Skeletal muscle tissue (tissue), 4 donors: ENCODE measurements around the gene CEP131. TPM values are rescaled to one million over a fixed set of nuclear protein-coding genes. Genes with fewer than 3 reads are reported as not detected.

Source experiments
- H3K27ac ChIP-seq: one replicate; pipeline ENCODE4 v1.7.0; 2013; ENCODE audit warnings: mild to moderate bottlenecking, low read depth, low read length, inconsistent platforms
- H3K27me3 ChIP-seq, 3 donors: one replicate each; pipeline ENCODE4 v1.7.0; 2013; ENCODE audit warnings: low read length in 3 of 3; ENCODE audit not compliant: control insufficient read depth in 3 of 3, insufficient read depth in 3 of 3
- H3K36me3 ChIP-seq, 3 donors: one replicate each; pipeline ENCODE4 v1.7.0; 2013; ENCODE audit warnings: low read length in 3 of 3; ENCODE audit not compliant: control insufficient read depth in 3 of 3, insufficient read depth in 3 of 3
- H3K4me1 ChIP-seq, 3 donors: one replicate each; pipeline ENCODE4 v1.7.0; 2013; ENCODE audit warnings: low read length in 3 of 3, mild to moderate bottlenecking in 3 of 3; ENCODE audit not compliant: control insufficient read depth in 3 of 3, insufficient read depth in 3 of 3
- H3K4me3 ChIP-seq, 3 donors: one replicate each; pipeline ENCODE4 v1.7.0; 2013; ENCODE audit warnings: low read length in 3 of 3
- H3K9ac ChIP-seq, 3 donors: one replicate each; pipeline ENCODE4 v1.7.0; 2013; ENCODE audit warnings: low read length in 3 of 3, mild to moderate bottlenecking in 3 of 3, moderate library complexity in 2 of 3, low read depth in 1 of 3
- H3K9me3 ChIP-seq, 3 donors: one replicate each; pipeline ENCODE4 v1.7.0; 2013; ENCODE audit warnings: low read length in 3 of 3; ENCODE audit not compliant: control insufficient read depth in 3 of 3
- total RNA-seq: library from RNA; depleted of rRNA; stranded (reverse); fragments of >200 nt; gene quantifications from one replicate; pipeline ENCODE4 v1.2.3, GENCODE V29; 2014
- donor health status: Osteomylitis.

The CEP131 gene
- total RNA-seq, 1 donor from 2014 or later: 10.4 TPM

DNA sequence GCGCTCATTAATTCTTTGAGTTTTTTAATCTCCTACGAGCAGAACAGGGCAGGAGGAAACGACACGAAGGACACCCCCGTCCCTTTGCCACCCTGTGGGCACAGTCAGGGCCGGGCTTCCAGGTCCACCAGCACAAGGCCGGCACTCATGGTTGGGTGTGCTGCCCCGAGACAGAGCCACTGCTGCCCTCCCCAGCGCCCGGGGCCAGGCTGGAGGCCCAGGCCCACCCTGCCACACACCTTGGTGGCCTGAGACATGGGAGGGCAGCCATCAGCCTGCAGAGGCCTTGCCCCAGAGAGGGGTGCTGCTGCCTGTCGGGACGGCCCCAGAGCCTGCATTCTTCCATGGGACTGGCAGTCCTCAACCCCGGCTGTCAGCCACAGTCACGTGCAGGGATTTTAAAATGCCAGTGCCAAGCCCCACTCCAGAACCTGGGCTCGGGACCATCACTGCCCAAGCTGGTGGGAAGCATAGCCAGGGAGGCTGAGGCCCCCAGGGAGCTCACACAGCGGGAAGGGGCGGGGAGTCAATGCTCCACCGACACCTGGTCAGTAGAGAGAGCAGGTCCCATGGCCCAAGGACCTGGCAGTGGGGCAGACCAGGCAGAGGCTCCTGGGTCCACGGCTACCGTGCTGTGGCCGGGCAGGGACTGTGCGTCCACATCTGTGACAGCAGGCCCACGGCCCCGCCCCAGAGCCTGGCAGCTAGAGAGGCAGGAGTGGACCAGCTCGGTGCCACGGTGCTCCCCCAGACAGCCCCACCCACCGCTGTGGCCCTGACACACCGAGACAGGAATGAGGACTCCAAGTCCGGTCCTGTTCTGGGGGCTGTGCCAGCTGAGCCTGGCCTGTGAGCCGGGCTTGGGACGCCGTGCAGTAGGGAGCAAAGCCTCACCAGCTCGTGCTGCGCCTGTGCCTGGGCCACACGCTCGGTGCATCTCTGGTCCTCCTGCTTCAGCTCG is 27.5 kb downstream of the CEP131 start:
- Histone ChIP-seq H3K9me3 (no peaks in the 10 kb centered on the region), H3K4me1 (peaks cover 0 to 3% (median 0%) of the 10 kb centered on the region in 3 donors), H3K27me3 (no peaks in the 10 kb centered on the region), H3K4me3 (no peak overlapping the region), H3K27ac (no peak overlapping the region), H3K9ac (no peak overlapping the region), H3K36me3 (peaks cover 2 to 7% (median 6%) of the 10 kb centered on the region in 3 donors)

DNA sequence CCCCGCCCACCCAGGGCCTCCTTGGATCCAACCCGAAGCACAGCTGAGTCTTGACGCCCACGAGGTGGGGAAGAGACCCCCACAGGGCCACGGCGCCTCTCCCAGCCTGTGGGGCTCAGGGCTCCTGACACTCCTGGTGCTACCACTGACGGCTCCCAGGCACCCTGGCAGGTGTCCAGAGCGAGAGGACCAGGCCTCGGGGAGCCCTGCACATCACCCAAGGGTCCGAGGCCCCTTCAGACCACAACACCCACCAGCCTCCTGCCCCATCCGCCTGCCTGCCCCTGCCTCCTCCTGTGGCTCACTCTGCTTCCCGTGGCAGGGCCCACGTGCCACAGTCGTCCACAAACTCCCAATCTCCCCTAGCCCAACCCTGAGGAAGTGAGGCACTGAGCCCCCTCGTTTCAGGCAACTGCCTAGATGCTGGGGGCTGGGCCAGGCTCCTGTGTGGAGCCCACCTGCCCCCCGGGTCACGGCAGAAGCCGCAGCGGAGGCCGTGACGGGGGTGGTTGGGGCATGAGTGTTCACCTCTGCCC is 28.5 kb downstream of the CEP131 start:
- Histone ChIP-seq H3K27me3 (no peaks in the 10 kb centered on the region), H3K4me3 (no peak overlapping the region), H3K9me3 (no peaks in the 10 kb centered on the region), H3K27ac (no peak overlapping the region), H3K9ac (no peak overlapping the region), H3K36me3 (peaks cover 2 to 8% (median 4%) of the 10 kb centered on the region in 3 donors), H3K4me1 (peaks cover 0 to 3% (median 0%) of the 10 kb centered on the region in 3 donors)

DNA sequence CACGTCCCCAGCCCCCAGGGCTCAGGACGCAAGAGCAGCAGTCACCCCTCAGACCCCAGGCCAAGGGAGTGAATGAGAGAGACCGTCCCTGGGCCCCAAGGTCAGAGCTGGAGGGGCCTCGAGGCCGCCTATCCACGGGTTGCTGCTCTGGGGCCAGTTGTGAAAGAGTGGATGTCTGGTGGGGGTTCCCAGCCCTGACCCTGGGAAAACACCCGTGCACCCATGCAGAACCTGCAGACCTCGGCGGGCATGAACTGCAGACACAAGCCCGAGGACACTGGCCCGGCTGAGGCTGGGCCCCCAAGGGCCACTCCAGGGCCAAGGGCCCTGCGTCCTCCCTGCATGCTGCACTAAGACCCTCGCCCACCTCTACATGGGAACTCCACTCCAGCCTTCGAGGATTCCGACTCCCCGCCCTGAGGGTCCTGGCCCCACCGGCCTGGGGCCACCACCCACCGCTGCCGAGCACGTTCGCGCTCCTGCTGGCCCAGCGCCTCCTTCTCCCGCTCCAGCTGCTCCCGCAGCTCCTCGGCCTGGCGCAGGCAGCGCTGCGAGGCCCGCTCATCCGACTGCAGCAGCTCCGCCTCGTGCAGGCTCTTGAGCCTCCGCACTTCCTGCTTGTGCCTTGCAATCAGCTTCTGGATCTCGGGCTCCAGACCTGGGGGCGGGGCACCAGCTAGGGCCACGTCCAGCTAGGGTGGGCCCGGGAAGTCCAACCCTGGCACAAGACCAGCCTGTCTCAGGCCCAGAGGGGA is 29.1 kb downstream of the CEP131 start:
- H3K27ac ChIP-seq: no peak overlapping the region
- H3K27me3 ChIP-seq: no peaks in the 10 kb centered on the region
- no peak overlapping the region for H3K4me3 ChIP-seq
- peaks cover 0 to 3% (median 0%) of the 10 kb centered on the region in 3 donors for H3K4me1 ChIP-seq
- peaks cover 0 to 8% (median 2%) of the 10 kb centered on the region in 3 donors for H3K36me3 ChIP-seq
- H3K9ac ChIP-seq: no peak overlapping the region
- H3K9me3 ChIP-seq: no peaks in the 10 kb centered on the region

DNA sequence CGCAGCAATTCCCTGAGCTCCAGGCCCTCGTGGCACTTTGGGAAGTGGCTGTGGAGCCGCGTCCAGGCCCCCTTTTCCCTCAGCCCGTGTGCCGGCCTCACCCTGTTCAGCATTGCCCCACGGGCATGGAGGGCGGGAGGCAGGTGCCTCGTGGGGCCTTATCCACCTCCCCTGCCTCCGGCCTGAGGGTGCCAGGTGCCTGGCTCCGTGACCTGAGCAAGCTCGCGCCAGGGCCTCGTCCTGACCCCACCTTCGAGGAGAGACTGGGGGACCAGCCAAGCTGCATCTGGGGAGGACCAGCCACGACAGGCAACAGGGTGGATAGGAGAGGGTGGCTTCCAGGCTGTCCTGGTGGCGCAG is 29.7 kb downstream of the CEP131 start:
- Histone ChIP-seq H3K4me1 (peaks cover 0 to 3% (median 0%) of the 10 kb centered on the region in 3 donors), H3K36me3 (peaks cover 0 to 8% (median 2%) of the 10 kb centered on the region in 3 donors)

DNA sequence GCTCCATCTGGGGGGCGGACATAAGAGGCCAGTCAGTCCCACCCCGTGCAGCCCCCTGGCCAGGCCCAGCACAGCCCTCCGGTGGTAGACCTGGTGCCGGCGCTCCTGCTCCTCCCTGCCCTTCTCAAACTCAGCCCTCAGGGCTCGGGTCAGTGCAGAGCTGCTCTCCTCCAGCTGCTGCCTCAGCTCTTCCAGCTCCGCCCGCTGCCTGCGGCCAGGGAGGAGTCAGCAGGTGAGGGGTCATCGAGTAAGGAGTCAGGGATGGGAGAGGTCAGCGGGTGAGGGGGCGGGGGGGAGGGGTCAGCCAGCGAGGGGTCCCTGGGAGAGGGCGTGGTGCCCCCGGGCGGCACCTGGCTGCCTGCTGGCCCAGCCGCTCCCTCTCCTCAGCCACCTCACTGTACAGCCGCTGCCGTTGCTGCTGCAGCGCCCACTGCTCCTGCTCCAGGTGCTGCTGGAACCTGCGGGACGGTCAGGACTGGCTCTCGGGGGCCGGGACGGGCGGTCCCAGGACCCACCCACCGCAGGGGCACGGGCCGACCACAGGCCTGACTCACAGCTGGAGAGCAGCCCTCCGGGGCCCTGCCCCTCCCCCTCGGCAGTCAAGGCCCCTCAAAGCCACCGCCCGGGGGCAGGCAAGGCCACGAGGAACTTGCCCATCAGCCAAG is 30.2 kb downstream of the CEP131 start:
- peaks cover 0 to 4% (median 2%) of the 10 kb centered on the region in 3 donors for H3K36me3 ChIP-seq
- no peak overlapping the region for H3K4me3 ChIP-seq
- H3K9ac ChIP-seq: no peak overlapping the region
- no peak overlapping the region for H3K27ac ChIP-seq
- no peaks in the 10 kb centered on the region for H3K9me3 ChIP-seq
- H3K4me1 ChIP-seq: peaks cover 0 to 3% (median 0%) of the 10 kb centered on the region in 3 donors
- H3K27me3 ChIP-seq: no peaks in the 10 kb centered on the region

More for the DNA sequence above, 29.7 kb downstream of the CEP131 start:
- Histone ChIP-seq H3K9me3 (no peaks in the 10 kb centered on the region), H3K27ac (no peak overlapping the region), H3K27me3 (no peaks in the 10 kb centered on the region), H3K9ac (no peak overlapping the region), H3K4me3 (no peak overlapping the region)

DNA sequence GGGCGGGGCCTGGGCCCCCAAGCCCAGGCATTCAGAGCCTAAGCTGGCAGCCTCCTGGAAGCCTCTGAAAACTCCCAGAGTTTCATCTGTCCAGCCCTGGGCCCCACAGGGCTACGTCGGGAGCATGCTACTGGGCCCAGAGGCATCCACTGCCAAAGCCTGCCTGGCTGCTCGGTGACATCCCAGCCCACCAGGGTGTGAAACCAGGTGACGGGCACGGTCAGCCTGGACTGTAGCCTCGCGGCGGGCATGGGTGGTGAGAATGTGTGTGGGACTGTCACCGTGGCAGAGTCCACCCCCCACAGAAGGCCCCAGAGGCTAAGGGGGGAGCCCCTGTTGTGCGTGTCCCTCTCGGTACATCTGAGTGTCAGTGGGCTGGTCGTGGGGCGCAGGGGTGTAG is 31.1 kb downstream of the CEP131 start:
- H3K9ac ChIP-seq: no peak overlapping the region
- no peaks in the 10 kb centered on the region for H3K9me3 ChIP-seq
- H3K27ac ChIP-seq: no peak overlapping the region
- H3K4me1 ChIP-seq: peaks cover 0 to 1% (median 0%) of the 10 kb centered on the region in 3 donors
- H3K27me3 ChIP-seq: no peaks in the 10 kb centered on the region
- H3K4me3 ChIP-seq: no peak overlapping the region
- peaks cover 0 to 4% (median 2%) of the 10 kb centered on the region in 3 donors for H3K36me3 ChIP-seq

DNA sequence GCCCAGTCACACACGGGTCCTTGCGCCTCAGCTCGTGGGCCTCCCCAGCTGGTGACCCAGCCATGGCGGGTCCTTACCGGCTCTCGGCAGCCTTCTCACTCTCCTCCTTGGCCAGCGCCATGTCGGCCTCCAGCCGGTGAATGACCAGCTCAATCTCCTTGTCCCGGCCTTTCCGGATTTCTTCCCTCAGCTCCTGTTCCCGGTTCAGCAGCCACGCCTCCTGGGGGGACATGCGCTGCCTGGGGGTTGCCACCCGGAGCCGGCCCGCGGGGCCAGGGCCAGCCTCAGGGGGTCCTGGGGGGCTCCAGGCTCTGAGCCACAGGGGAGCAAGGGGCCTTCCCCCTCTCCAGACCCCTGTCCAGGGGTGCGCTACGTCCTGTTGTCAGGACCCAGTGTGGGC is 31.6 kb downstream of the CEP131 start:
- H3K27ac ChIP-seq: no peak overlapping the region
- H3K4me3 ChIP-seq: no peak overlapping the region
- no peaks in the 10 kb centered on the region for H3K27me3 ChIP-seq
- H3K36me3 ChIP-seq: peaks cover 0 to 4% (median 2%) of the 10 kb centered on the region in 3 donors
- H3K9me3 ChIP-seq: no peaks in the 10 kb centered on the region
- no peaks in the 10 kb centered on the region for H3K4me1 ChIP-seq
- no peak overlapping the region for H3K9ac ChIP-seq

DNA sequence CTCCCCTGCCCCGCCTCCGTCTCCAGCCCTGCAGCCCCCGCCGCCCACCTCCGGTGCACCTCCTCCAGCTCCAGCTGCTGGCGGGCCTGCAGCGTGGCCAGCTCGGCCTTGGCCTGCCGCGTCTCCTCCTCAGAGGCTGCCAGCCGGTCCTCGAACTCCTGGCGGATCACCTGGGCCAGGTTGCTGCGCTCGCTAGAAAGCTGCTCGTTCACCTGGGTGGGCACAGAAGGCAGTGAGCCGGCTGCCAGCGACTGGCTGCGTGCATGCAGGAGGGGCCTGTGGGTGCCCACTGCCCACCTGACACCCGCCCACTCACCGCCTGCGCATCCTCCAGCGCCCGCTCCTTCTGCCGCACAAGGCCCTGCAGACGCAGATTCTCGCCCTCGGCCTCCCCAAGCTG is 32.2 kb downstream of the CEP131 start:
- Histone ChIP-seq H3K9me3 (no peaks in the 10 kb centered on the region), H3K4me3 (no peak overlapping the region), H3K4me1 (no peaks in the 10 kb centered on the region), H3K9ac (no peak overlapping the region), H3K27me3 (no peaks in the 10 kb centered on the region), H3K27ac (no peak overlapping the region), H3K36me3 (peaks cover 0 to 4% (median 2%) of the 10 kb centered on the region in 3 donors)

DNA sequence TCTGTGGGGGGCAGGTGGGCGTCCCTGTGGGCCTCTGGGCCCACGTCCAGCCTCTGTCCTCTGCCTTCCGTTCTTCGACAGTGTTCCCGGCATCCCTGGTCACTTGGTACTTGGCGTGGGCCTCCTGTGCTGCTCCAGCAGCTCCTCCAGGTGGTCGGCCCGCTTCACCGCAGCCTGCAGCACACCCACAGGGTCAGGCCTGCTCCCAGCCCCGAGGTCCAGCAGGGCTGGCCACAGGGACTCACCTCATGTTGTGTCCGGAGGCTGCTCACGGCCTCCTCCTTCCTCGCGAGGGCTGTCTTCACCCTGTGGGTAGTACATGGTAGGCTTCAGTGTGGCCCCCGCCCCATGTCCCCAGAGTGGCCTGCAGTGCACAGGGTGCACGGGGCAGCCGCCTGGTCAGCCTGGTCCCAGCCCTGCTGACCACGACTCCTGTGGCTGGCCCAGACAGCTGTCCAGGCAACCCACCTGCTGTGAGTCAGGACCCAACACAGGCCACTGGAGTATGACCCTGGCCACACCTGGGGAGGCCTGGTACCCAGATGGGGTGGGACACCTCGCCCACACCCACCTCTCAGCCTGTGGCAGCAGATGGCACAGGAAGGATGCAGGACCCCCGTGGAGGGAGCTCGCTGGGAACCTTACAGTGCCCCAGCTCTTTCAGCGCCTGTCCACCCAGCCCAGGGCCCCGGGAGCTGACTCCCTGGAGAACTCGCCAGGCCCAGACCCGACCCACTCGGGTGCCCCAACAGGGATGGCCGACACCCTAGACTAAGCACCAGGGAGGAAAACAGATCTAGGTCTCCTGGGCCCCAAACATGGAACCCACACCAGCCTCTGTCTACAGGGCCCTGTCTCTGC is 32.9 kb downstream of the CEP131 start:
- H3K9ac ChIP-seq: no peak overlapping the region
- H3K9me3 ChIP-seq: no peaks in the 10 kb centered on the region
- H3K36me3 ChIP-seq: peaks cover 0 to 4% (median 2%) of the 10 kb centered on the region in 3 donors
- H3K4me1 ChIP-seq: no peaks in the 10 kb centered on the region
- no peak overlapping the region for H3K27ac ChIP-seq
- no peaks in the 10 kb centered on the region for H3K27me3 ChIP-seq
- H3K4me3 ChIP-seq: no peak overlapping the region
